ENCODE results near the gene NAA38.

NAA38 gene

GRCh38 chr17:7839190-7839875 lies 18.0 kb downstream of the NAA38 start:
- no peak for DNase-seq

GRCh38 chr17:7838090-7839075 lies 19.0 kb downstream of the NAA38 start:
- no peak for DNase-seq

- DNase-seq, result no peak
These were observed 19.8 kb downstream of the NAA38 start for GRCh38 chr17:7837408-7838088.

- peak; percentile 58 for DNase-seq
These were observed 20.6 kb downstream of the NAA38 start for GRCh38 chr17:7836596-7837407.

- DNase-seq, result no peak
These were observed 21.4 kb downstream of the NAA38 start for GRCh38 chr17:7835814-7836595.

- DNase-seq, result peak; percentile 87
These were observed 22.2 kb downstream of the NAA38 start for GRCh38 chr17:7834957-7835813.

- DNase-seq, result no peak
These were observed 22.8 kb downstream of the NAA38 start for GRCh38 chr17:7834542-7834956.

GRCh38 chr17:7833795-7834541 lies 23.4 kb downstream of the NAA38 start, which contains the start of gene KDM6B:
Gene KDM6B (plus strand): TSS chr17:7834217. CDS start chr17:7845555, 11,338 bp downstream.
- DNase-seq, result peak; percentile 83

GRCh38 chr17:7833011-7833794 lies 24.2 kb downstream of the NAA38 start:
- DNase-seq, result no peak

- DNase-seq, result no peak
These were observed 24.9 kb downstream of the NAA38 start for GRCh38 chr17:7832431-7832830.

- DNase-seq, result no peak
These were observed 26.1 kb downstream of the NAA38 start for GRCh38 chr17:7831233-7831632.

- no peak for DNase-seq
These were observed 26.7 kb downstream of the NAA38 start for GRCh38 chr17:7830616-7831015.

- DNase-seq, result no peak
These were observed 32.0 kb downstream of the NAA38 start for GRCh38 chr17:7825206-7825990.

- no peak for DNase-seq
These were observed 33.1 kb downstream of the NAA38 start for GRCh38 chr17:7824021-7824924.

GRCh38 chr17:7823581-7824001 lies 33.8 kb downstream of the NAA38 start:
- no peak for DNase-seq

GRCh38 chr17:7822126-7822525 lies 35.2 kb downstream of the NAA38 start:
- no peak for DNase-seq

GRCh38 chr17:7820231-7820630 lies 37.1 kb downstream of the NAA38 start:
- no peak for DNase-seq
